Progenitor cell of endocrine pancreas (in vitro differentiated cells): Measurements from ENCODE around the gene GFRA1. TPM values are rescaled to one million over a fixed set of nuclear protein-coding genes. Genes with fewer than 3 reads are reported as not detected.
"Not testable (repeated sequence)": the region's sequence is repeated elsewhere in the genome, so short reads cannot be mapped to it uniquely, and the experiment has no call there.

ENCODE experiments used
- DNase-seq: peaks from one replicate; pipeline ENCODE4 v3.0.0; 2021; ENCODE audit warnings: low spot score; ENCODE audit not compliant: unreplicated experiment
- H3K27ac Mint-ChIP-seq: 2 replicates; pipeline ENCODE4 v1.8.0; 2021; ENCODE audit warnings: mild to moderate bottlenecking, moderate library complexity, mixed read lengths
- H3K27me3 Mint-ChIP-seq: 2 replicates; pipeline ENCODE4 v1.8.0; 2021; ENCODE audit warnings: mixed read lengths
- H3K36me3 Mint-ChIP-seq: 2 replicates; pipeline ENCODE4 v1.8.0; 2022; ENCODE audit warnings: mixed read lengths; ENCODE audit not compliant: insufficient read depth
- H3K4me1 Mint-ChIP-seq: 2 replicates; pipeline ENCODE4 v1.8.0; 2021; ENCODE audit warnings: low read depth, mixed read lengths
- H3K4me3 Mint-ChIP-seq: 2 replicates; pipeline ENCODE4 v1.8.0; 2021; ENCODE audit warnings: low read depth, mild to moderate bottlenecking, moderate library complexity, mixed read lengths
- H3K9me3 Mint-ChIP-seq: 2 replicates; pipeline ENCODE4 v1.8.0; 2021; ENCODE audit warnings: low read depth, mixed read lengths
- CTCF ChIP-seq: fragments of 200-600 bp; sonication (generic); IDR thresholded peaks from one replicate; pipeline ENCODE4 v1.5.0; 2021; ENCODE audit warnings: antibody characterized with exemption, mild to moderate bottlenecking; ENCODE audit not compliant: unreplicated experiment
- total RNA-seq: library from RNA; stranded (reverse); gene quantifications from 2 replicates; pipeline ENCODE4 v1.2.1, GENCODE V29; 2021

GFRA1 gene
- total RNA-seq, 1 donor from 2014 or later: 8.7 TPM

GRCh38 chr10:116043861-116044260 is 229.1 kb downstream of the GFRA1 start:
- TF ChIP-seq CTCF: no peak
- Mint-ChIP-seq H3K4me1 (peaks cover 1% of the 10 kb centered on the region), H3K36me3 (no peaks in the 10 kb centered on the region), H3K27ac (no peak overlapping the region), H3K27me3 (peaks cover 22% of the 10 kb centered on the region), H3K4me3 (no peak overlapping the region), H3K9me3 (no peaks in the 10 kb centered on the region)
- no peak for DNase-seq

DNA sequence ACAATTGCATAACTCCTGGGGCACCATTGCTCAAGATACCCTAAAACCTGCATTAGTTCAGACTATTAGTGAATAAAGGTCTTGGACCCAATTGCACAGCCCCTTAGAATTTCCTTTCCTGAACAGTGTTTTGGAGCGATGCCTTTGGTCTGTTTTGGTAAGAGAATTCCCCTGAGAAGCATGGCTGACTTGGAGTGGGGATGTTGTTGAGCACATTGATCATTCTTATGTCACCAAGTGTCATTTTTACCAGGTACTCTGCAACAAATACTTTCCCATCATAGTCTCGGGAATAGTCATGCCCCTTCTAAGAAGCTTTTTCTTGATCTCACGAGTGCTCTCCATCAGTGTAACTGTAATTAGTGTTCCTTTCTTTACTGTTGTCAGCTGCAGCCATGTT is 229.7 kb downstream of the GFRA1 start:
- Mint-ChIP-seq H3K36me3 (no peaks in the 10 kb centered on the region), H3K4me1 (peaks cover 1% of the 10 kb centered on the region), H3K9me3 (no peaks in the 10 kb centered on the region), H3K27ac (no peak overlapping the region), H3K27me3 (peaks cover 25% of the 10 kb centered on the region), H3K4me3 (no peak overlapping the region)
- DNase-seq: no peak
- TF ChIP-seq CTCF: no peak

- H3K27ac Mint-ChIP-seq: no peak overlapping the region
- no peak for TF ChIP-seq CTCF
- no peaks in the 10 kb centered on the region for H3K4me1 Mint-ChIP-seq
- no peaks in the 10 kb centered on the region for H3K36me3 Mint-ChIP-seq
- no peaks in the 10 kb centered on the region for H3K9me3 Mint-ChIP-seq
- H3K27me3 Mint-ChIP-seq: peaks cover 25% of the 10 kb centered on the region
- no peak overlapping the region for H3K4me3 Mint-ChIP-seq
- DNase-seq: no peak
Observed at GRCh38 chr10:116041948-116042347, 231.1 kb downstream of the GFRA1 start.

DNA sequence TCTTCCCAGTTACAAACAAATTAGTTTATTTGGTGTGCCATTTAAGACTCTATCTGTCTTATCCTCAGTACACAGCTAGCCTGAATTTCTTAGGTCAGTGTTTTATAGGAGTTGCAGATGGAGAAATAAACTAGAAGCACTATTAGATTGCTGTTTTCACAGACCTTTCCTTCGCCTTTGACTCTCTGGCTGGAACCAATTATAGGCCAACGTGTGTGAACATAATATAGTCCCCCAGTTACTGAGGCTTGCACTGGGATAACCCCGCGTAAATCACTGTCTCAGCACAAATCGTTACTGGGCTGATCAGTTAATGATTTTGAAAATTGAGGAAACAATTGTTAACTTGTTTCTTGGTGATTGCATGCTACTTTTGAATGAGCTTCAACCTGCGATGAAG is 233.4 kb downstream of the GFRA1 start:
- DNase-seq: no peak
- H3K9me3 Mint-ChIP-seq: no peaks in the 10 kb centered on the region
- H3K4me1 Mint-ChIP-seq: no peaks in the 10 kb centered on the region
- peaks cover 11% of the 10 kb centered on the region for H3K27me3 Mint-ChIP-seq
- no peaks in the 10 kb centered on the region for H3K36me3 Mint-ChIP-seq
- no peak overlapping the region for H3K27ac Mint-ChIP-seq
- no peak overlapping the region for H3K4me3 Mint-ChIP-seq
- TF ChIP-seq CTCF: no peak

GRCh38 chr10:116038259-116038658 is 234.7 kb downstream of the GFRA1 start:
- no peak for DNase-seq
- Mint-ChIP-seq H3K27ac (no peak overlapping the region), H3K9me3 (peaks cover 6% of the 10 kb centered on the region), H3K4me3 (no peak overlapping the region), H3K36me3 (no peaks in the 10 kb centered on the region), H3K4me1 (no peaks in the 10 kb centered on the region), H3K27me3 (peaks cover 3% of the 10 kb centered on the region)
- TF ChIP-seq CTCF: no peak

GRCh38 chr10:116035406-116035805 is 237.6 kb downstream of the GFRA1 start:
- not testable (repeated sequence) for H3K36me3 Mint-ChIP-seq, DNase-seq, H3K4me3 Mint-ChIP-seq, H3K4me1 Mint-ChIP-seq, H3K27ac Mint-ChIP-seq, H3K27me3 Mint-ChIP-seq
- peaks cover 11% of the 10 kb centered on the region for H3K9me3 Mint-ChIP-seq
